Right lobe of liver (tissue), 6 donors: ENCODE measurements around the gene TMEM232. TPM values are rescaled to one million over a fixed set of nuclear protein-coding genes. Genes with fewer than 3 reads are reported as not detected.
"Not testable (repeated sequence)": the region's sequence is repeated elsewhere in the genome, so short reads cannot be mapped to it uniquely, and the experiment has no call there.

Experiments used
- ATAC-seq, 4 donors: fragments of 200-7000 bp; cut with Tn5 transposase; one replicate each; pipeline ENCODE4 v1.9.1; 2020; ENCODE audit warnings: mild to moderate bottlenecking in 4 of 4, moderate library complexity in 4 of 4
- DNase-seq, 3 donors: peaks; one replicate each; pipeline ENCODE4 v3.0.0-alpha.2; 2020
- H3K27ac ChIP-seq, 3 donors: fragments of 200-600 bp; one replicate each; pipeline ENCODE4 v1.8.0; 2022
- H3K27me3 ChIP-seq, 2 donors: fragments of 200-600 bp; one replicate each; pipeline ENCODE4 v1.8.0; 2022
- H3K36me3 ChIP-seq, 4 donors: fragments of 200-600 bp; sonication (generic) in 1 of 4; one replicate each; pipeline versions ENCODE4 v1.5.1 to v1.8.0; 2017 to 2022; ENCODE audit warnings: control low read depth in 1 of 4
- H3K4me1 ChIP-seq, 4 donors: fragments of 200-600 bp; sonication (generic) in 1 of 4; one replicate each; pipeline versions ENCODE4 v1.5.1 to v1.8.0; 2017 to 2022; ENCODE audit warnings: control low read depth in 1 of 4
- H3K4me3 ChIP-seq, 3 donors: fragments of 200-600 bp; one replicate each; pipeline ENCODE4 v1.8.0; 2022
- H3K9me3 ChIP-seq, 4 donors: fragments of 200-600 bp; sonication (generic) in 1 of 4; one replicate each; pipeline versions ENCODE4 v1.5.1 to v1.8.0; 2017 to 2022; ENCODE audit warnings: control low read depth in 1 of 4
- POLR2A ChIP-seq: fragments of 450-650 bp; IDR thresholded peaks from one replicate; pipeline ENCODE4 v1.6.1; 2017; ENCODE audit warnings: antibody characterized with exemption, mild to moderate bottlenecking
- WGBS: methylation state at CpG from one replicate; pipeline ENCODE4 v1.1.6; 2018; ENCODE audit warnings: low coverage, low lambda C conversion rate; ENCODE audit not compliant: insufficient coverage; ENCODE audit errors: missing lambda C conversion rate; 5-methylcytosine and 5-hydroxymethylcytosine counted together
- intact Hi-C, 2 donors: fragments of 100-400 bp; cut with DNase I; formaldehyde crosslinking; loops; one replicate each; pipeline versions ENCODE4 v1.11.2 to v1.14.1; 2022
- total RNA-seq, 6 experiments: library from RNA; depleted of rRNA in 2 of 6; stranded (reverse); fragments of >200 nt in 2 of 6; fragmentation: NEBNext Ultra II Directional in 3 of 6; extraction: Animal tissue kit (Norgen Biotek cat#: 25700) in 3 of 6; gene quantifications; one replicate each; pipeline versions ENCODE4 v1.1.0 to v1.2.4, GENCODE V29; 2016 to 2023
- TF ChIP-seq, protein P1 (sequence below), 4 donors: fragments of 200-600 bp in 3 of 4; fragments of 450-650 bp in 1 of 4; IDR thresholded peaks; one replicate each; pipeline versions ENCODE4 v1.5.1 to v1.8.0; 2016 to 2022; ENCODE audit warnings: antibody characterized with exemption in 4 of 4, mild to moderate bottlenecking in 2 of 4
- donor health status: DM: no; HTN: yes; CAD: no.
- donor health status: DM: no; HTN: no; CAD: no.
- donor health status: DM: no; HTN: no; CAD: no.
- donor health status: DM: no; HTN: yes; CAD: no.
- donor health status: DM: no; HTN: yes; CAD: no.

TMEM232 gene
- total RNA-seq, 6 experiments from 2014 or later: 0.31 to 1.3 (median 0.68) TPM

DNA sequence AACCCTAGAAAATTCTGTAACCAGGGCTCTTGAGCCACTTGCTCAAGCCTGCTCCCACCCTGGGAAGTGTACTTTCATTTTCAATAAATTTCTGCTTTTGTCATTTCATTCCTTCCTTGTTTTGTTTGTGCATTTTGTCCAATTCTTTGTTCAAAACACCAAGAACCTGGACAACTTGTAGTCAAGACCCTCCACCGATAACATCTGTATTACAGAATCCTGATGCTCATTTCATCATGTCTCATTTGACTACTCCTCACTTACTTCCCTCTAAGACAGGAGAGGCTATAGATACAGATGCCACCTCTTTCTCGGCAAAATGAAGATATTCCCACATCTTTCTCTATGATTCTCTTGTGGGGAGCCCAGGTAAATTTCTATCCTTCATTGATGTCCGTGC, 183.5 kb downstream of the TMEM232 start:
- no peaks in the 10 kb centered on the region for H3K27me3 ChIP-seq
- WGBS: 86% methylated on average over 3 of the region's 3 CpGs
- no peaks in the 10 kb centered on the region for H3K9me3 ChIP-seq
- H3K4me1 ChIP-seq: no peaks in the 10 kb centered on the region
- H3K4me3 ChIP-seq: no peak overlapping the region
- ATAC-seq: no peak
- DNase-seq: no peak
- H3K36me3 ChIP-seq: no peaks in the 10 kb centered on the region
- intact Hi-C loops: no loop called here
- TF ChIP-seq POLR2A: no peak
- TF ChIP-seq, protein P1, sequence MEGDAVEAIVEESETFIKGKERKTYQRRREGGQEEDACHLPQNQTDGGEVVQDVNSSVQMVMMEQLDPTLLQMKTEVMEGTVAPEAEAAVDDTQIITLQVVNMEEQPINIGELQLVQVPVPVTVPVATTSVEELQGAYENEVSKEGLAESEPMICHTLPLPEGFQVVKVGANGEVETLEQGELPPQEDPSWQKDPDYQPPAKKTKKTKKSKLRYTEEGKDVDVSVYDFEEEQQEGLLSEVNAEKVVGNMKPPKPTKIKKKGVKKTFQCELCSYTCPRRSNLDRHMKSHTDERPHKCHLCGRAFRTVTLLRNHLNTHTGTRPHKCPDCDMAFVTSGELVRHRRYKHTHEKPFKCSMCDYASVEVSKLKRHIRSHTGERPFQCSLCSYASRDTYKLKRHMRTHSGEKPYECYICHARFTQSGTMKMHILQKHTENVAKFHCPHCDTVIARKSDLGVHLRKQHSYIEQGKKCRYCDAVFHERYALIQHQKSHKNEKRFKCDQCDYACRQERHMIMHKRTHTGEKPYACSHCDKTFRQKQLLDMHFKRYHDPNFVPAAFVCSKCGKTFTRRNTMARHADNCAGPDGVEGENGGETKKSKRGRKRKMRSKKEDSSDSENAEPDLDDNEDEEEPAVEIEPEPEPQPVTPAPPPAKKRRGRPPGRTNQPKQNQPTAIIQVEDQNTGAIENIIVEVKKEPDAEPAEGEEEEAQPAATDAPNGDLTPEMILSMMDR (IDR thresholded peaks at IDR 0.05): no peak
- no peak overlapping the region for H3K27ac ChIP-seq

DNA sequence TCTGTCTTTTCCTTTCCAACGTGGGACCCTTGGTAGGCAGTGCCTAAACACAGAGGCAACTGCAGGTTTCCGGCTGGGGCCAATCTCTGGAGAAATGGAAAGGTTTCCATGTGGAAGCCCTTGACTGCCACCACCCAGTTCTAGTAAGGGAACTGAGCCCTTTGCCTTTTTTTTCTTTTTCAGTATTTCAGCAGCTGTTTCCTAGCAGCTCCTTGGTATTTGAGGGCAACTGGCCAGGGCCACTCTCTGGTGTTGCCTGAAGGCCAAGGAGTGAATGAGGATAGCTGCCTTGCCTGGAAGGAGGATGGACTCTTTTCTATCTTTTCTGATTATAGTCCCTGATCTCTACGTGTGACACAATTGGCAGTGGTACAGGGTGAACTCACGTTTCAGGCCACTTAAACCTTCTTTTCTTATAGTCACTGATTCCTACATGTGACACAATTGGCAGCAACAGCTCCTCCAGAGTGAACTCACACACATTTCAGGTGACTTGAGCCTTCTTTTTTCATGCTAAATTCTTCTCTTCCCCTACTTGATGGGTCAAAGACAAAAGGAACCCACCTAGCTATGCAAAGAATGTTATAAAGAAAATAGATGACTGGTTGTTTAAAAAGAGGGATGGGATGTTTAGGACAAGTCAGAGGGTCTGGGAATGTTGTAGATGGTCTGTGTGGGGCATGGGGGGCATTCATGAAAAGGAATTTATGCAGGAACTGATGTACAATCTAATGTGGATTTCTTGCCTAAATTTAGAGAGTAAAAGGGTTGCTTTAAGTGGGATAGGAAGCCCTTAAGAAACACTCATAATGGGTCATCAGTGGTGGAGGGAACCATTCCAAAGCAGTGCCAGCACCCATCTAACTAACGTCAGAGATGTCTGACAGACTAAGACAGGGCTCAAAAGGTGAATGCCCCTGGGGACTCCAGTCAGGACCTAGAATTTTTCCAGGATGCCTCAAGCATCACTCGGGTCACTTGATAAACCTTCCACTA, 190.1 kb downstream of the TMEM232 start:
- DNase-seq (no peak), ATAC-seq (no peak)
- no peak overlapping the region for H3K27ac ChIP-seq
- intact Hi-C loops: no loop called here
- H3K36me3 ChIP-seq: no peaks in the 10 kb centered on the region
- TF ChIP-seq, protein P1 (IDR thresholded peaks at IDR 0.05): no peak
- TF ChIP-seq POLR2A: no peak
- no peaks in the 10 kb centered on the region for H3K9me3 ChIP-seq
- H3K4me3 ChIP-seq: no peak overlapping the region
- H3K27me3 ChIP-seq: no peaks in the 10 kb centered on the region
- 34% methylated on average over 4 of the region's 6 CpGs for WGBS
- H3K4me1 ChIP-seq: no peaks in the 10 kb centered on the region

DNA sequence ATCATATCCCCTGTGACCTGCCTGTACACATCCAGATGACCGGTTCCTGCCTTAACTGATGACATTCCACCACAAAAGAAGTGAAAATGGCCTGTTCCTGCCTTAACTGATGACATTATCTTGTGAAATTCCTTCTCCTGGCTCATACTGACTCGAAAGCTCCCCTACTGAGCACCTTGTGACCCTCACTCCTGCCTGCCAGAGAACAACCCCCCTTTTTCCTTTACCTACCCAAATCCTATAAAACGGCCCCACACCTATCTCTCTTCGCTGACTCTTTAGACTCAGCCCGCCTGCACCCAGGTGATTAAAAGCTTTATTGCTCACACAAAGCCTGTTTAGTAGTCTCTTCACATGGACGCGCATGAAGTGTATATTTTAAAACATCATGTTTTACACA, 191.3 kb downstream of the TMEM232 start:
- H3K27me3 ChIP-seq, intact Hi-C loops, H3K4me3 ChIP-seq, DNase-seq, H3K4me1 ChIP-seq, H3K9me3 ChIP-seq, ATAC-seq, H3K27ac ChIP-seq, H3K36me3 ChIP-seq: not testable (repeated sequence)
- WGBS: 77% methylated on average over 6 of the region's 7 CpGs

DNA sequence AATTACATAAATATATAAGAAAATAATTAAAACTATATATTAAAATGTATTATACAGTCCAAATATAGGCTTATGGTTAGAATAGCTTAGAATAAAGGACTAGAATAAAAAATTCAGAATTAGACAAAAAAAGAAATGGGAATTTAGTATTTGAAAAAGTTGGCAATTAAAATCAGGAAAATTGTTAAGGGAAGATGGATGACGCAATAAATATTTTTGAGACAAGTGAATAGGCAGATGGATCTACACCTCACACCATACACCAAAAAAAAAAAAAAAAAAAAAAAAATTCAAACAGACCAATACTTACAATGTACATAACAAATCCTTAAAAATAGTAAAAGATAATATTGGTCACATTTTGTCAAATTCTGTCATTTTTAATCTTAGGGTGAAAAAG, 200.7 kb downstream of the TMEM232 start:
- Histone ChIP-seq H3K4me3 (no peak overlapping the region), H3K36me3 (no peaks in the 10 kb centered on the region), H3K4me1 (no peaks in the 10 kb centered on the region), H3K27me3 (no peaks in the 10 kb centered on the region), H3K27ac (no peak overlapping the region), H3K9me3 (no peaks in the 10 kb centered on the region)
- DNase-seq: no peak
- no peak for ATAC-seq
- intact Hi-C loops: no loop called here
- TF ChIP-seq, protein P1 (IDR thresholded peaks at IDR 0.05): no peak
- TF ChIP-seq POLR2A: no peak
- WGBS: 100% methylated on average over 1 of the region's 1 CpG

DNA sequence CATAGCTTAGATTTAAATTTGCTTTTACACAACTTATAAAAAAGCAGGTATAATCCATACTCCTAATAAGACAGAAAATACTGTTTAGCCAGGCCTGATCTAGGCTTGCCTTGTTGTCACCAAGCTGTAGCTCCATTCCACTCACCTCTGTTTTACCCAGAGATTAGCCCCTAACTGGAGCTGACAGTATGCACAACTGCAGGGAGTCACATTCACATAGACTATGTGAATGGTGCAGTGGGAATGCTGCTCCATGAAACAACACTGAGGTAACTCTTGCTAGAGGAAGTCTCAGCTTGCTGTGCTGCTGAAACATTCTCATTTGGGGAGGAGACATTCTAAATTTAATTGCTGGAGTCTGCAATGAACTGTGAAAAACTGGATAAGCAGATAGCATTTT, 209.1 kb downstream of the TMEM232 start:
- intact Hi-C loops: no loop called here
- no peaks in the 10 kb centered on the region for H3K36me3 ChIP-seq
- no peak for TF ChIP-seq POLR2A
- TF ChIP-seq, protein P1 (IDR thresholded peaks at IDR 0.05): no peak
- H3K4me1 ChIP-seq: no peaks in the 10 kb centered on the region
- ATAC-seq: no peak
- no peaks in the 10 kb centered on the region for H3K27me3 ChIP-seq
- no peak overlapping the region for H3K4me3 ChIP-seq
- no peak overlapping the region for H3K27ac ChIP-seq
- H3K9me3 ChIP-seq: no peaks in the 10 kb centered on the region
- no peak for DNase-seq
